BJ (cell line): Measurements from ENCODE around the gene SMYD3. TPM values are rescaled to one million over a fixed set of nuclear protein-coding genes. Genes with fewer than 3 reads are reported as not detected.

ENCODE experiments used
- CTCF ChIA-PET: fragments of 350-600 bp; formaldehyde crosslinking; extraction: SDS; loops from one replicate; lab custom pipeline; 2021; ENCODE audit warnings: antibody characterized with exemption, inconsistent platforms; lab: Yijun Ruan, JAX
- POLR2A ChIA-PET: fragments of 300-600 bp; sonication (Branson Sonifier 250); formaldehyde crosslinking; extraction: SDS; loops from one replicate; lab custom pipeline; 2021; ENCODE audit warnings: antibody characterized with exemption; lab: Charles Lee
- DNase-seq: peaks from one replicate; pipeline ENCODE4 v3.0.0-alpha.2; 2011; ENCODE audit warnings: low read depth
- H3K27me3 ChIP-seq: 2 replicates; pipeline ENCODE4 v1.6.0; 2011; ENCODE audit warnings: low read length; ENCODE audit not compliant: control insufficient read depth, insufficient read depth
- H3K36me3 ChIP-seq: 2 replicates; pipeline ENCODE4 v1.5.1; 2011; ENCODE audit warnings: low read length; ENCODE audit not compliant: control insufficient read depth, insufficient read depth
- H3K4me3 ChIP-seq: 2 replicates; pipeline ENCODE4 v1.5.1; 2011; ENCODE audit warnings: low read depth, mild to moderate bottlenecking, control low read depth, low read length
- polyA plus RNA-seq: library from polyadenylated mRNA; depleted of rRNA; stranded (reverse); fragments of >200 nt; gene quantifications from 2 replicates; pipeline ENCODE4 v1.2.3, GENCODE V29; 2011
- TF ChIP-seq, protein P1 (sequence below): IDR thresholded peaks from 2 replicates; pipeline ENCODE4 v1.5.1; 2011; ENCODE audit warnings: low read depth, mild to moderate bottlenecking, control low read depth, inconsistent platforms, low read length, moderate library complexity; ENCODE audit not compliant: insufficient read depth

SMYD3 gene
- polyA plus RNA-seq, 1 experiment, result 26.1 TPM

- Histone ChIP-seq H3K36me3 (no peaks in the 10 kb centered on the region), H3K27me3 (no peaks in the 10 kb centered on the region), H3K4me3 (no peak overlapping the region)
- DNase-seq, result no peak
- POLR2A ChIA-PET, result no interaction called here
- TF ChIP-seq, protein P1, sequence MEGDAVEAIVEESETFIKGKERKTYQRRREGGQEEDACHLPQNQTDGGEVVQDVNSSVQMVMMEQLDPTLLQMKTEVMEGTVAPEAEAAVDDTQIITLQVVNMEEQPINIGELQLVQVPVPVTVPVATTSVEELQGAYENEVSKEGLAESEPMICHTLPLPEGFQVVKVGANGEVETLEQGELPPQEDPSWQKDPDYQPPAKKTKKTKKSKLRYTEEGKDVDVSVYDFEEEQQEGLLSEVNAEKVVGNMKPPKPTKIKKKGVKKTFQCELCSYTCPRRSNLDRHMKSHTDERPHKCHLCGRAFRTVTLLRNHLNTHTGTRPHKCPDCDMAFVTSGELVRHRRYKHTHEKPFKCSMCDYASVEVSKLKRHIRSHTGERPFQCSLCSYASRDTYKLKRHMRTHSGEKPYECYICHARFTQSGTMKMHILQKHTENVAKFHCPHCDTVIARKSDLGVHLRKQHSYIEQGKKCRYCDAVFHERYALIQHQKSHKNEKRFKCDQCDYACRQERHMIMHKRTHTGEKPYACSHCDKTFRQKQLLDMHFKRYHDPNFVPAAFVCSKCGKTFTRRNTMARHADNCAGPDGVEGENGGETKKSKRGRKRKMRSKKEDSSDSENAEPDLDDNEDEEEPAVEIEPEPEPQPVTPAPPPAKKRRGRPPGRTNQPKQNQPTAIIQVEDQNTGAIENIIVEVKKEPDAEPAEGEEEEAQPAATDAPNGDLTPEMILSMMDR, result no peak
- CTCF ChIA-PET, result no interaction called here
Measured at GRCh38 chr1:246178717-246179311, 328.3 kb downstream of the SMYD3 start.

DNA sequence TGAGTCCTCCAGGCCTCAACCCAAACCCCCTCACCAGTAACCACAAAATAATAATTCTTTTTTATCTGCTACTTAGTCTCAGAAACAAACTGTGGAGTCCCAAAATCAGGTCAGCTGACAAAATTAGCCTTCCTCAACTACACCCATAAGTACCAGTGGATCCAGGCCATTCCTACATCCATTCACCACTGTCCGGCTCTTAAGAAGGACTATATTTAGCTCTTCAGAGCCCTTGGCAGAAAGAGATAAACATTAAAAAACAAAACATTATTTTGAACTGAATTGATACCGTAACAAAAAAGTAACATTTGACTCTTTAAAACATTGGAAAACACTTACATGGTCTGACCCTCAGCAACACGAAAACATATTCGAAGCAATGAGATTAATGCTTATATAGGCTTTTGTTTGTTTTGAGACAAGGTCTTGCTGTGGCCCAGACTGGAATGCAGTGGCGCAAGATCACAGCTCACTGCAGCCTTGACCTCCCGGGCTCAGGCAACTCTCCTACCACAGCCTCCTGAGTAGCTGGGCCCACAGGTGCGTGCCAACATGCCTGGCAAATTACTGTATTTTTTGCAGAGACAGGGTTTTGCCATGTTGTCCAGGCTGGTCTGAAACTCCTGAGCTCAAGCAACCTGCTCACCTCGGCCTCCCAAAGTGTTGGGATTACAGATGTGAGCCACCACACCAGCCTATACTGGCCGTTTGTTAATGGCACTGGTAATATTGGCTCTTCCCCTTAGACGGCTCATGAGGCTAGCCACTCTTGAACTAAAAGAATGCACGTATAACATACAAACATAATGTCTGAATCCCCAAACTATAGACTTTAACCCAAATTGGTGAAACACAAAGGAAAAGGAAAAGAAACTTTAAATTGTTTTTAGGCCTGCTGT, 330.7 kb downstream of the SMYD3 start:
- Histone ChIP-seq H3K4me3 (no peak overlapping the region), H3K27me3 (no peaks in the 10 kb centered on the region), H3K36me3 (no peaks in the 10 kb centered on the region)
- DNase-seq, result no peak
- POLR2A ChIA-PET, result no interaction called here
- TF ChIP-seq, protein P1, result no peak
- CTCF ChIA-PET, result interaction anchor here (1.4 kb wide), 1 partner anchor 19 kb away, joined by 3 read pairs; no protein-coding TSS in a partner anchor

DNA sequence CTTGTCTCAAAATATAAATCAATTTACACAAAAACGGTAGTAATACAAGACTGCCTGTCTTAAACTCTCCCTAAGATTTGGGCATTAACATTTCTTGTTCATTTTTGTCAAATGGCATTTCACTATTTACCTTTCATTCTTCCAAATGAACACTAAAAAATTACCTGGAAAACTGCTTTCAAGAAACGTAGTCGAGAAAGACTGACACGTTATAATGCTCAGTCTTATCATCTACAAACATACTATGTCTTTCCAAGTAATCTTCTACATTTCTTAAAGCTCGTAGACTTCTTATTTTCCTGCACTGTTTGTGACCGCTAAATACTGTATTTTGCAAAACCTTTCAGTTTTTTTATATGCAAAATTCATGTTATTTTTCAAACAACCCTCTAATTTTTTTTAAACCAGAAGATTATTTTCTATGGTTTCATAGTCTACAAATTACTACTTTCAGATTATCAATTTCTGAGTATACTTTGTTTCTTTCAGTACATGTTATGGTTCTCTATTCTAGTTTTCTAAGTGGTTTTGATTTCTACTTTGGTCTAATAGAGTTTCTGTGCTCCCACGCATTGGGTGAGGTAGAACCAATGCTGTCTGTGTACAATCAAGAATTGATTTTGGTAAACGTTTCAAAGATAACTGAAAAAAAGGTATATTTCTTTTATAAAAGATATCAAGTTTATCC, 336.4 kb downstream of the SMYD3 start:
- ChIA-PET POLR2A (interaction anchor here (0.7 kb wide), 1 partner anchor 44 kb away, joined by 5 read pairs; no protein-coding TSS in a partner anchor), CTCF (no interaction called here)
- Histone ChIP-seq H3K27me3 (no peaks in the 10 kb centered on the region), H3K36me3 (no peaks in the 10 kb centered on the region), H3K4me3 (no peak overlapping the region)
- TF ChIP-seq, protein P1, result no peak
- no peak for DNase-seq

DNA sequence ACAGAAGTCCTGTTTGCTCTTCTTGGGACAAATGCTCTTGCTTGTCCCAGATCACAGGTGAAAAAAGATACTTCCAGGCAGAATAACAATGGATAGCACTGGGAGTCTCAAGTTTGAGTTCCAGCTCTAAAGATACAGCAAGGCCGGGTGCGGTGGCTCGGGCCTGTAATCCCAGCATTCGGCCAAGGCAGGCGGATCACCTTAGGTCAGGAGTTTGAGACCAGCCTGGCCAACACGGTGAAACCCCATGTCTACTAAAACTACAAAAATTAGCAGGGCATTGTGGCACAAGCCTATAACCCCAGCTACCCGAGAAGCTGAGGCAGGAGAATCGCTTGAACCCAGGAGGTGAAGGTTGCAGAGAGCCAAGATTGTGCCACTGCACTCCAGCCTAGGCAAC, 337.6 kb downstream of the SMYD3 start:
- TF ChIP-seq, protein P1, result no peak
- ChIA-PET CTCF (interaction anchor here (1.2 kb wide), 1 partner anchor 12 kb away, joined by 3 read pairs; no protein-coding TSS in a partner anchor), POLR2A (no interaction called here)
- no peak for DNase-seq
- H3K36me3 ChIP-seq, result no peaks in the 10 kb centered on the region
- no peaks in the 10 kb centered on the region for H3K27me3 ChIP-seq
- no peak overlapping the region for H3K4me3 ChIP-seq
